Measurements from ENCODE around the gene ZNF221.

The ZNF221 gene

DNA sequence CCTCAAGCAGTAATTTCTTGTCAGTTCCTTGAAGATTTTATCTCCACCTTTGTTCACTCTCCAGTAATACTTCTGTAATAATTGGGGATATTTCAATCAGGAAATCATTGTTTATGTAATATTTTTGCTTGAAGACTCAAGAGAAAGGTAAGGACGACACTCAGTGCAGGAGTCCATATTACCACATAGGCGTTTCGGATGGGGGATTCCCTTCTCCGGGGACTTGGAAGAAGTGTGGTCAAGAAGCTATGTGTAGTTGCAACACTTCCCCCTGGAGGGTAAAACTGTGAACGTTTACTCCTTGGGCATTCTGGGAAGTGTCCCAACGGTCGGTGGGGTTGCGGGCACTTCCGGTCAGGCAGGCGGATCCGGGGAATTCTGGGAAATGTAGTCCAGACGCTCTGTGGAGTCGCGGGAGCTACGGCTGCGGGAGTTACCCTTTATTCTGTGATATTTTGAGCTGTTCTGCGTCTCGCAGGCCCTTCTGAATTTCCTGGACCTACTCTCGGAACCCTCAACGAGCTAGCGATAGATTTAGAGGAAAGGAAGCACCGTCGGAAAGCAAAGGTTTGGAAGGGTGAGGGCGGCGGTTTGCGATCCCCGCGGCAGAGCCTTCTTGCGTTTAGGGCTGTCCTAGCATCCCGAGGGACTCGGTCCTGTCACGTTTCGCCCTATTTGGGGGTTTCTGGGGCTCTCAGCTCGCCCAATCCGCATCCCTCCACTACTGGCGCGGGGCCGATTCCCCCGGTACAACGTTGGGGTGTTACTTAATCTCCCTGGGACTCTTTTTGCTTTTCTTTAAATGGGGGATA lies at the start of gene ZNF221:
Gene ZNF221, plus strand, starts transcription at position 395 of the 812 bp plus-strand sequence. CDS start 11,499 bp downstream, outside the sequence.
- Histone ChIP-seq H3K9ac (no peak within 1 kb of the TSS), H3K9me3 (ENCODE audit: control insufficient read depth, low read length) (no peaks in the 10 kb centered on the region)

DNA sequence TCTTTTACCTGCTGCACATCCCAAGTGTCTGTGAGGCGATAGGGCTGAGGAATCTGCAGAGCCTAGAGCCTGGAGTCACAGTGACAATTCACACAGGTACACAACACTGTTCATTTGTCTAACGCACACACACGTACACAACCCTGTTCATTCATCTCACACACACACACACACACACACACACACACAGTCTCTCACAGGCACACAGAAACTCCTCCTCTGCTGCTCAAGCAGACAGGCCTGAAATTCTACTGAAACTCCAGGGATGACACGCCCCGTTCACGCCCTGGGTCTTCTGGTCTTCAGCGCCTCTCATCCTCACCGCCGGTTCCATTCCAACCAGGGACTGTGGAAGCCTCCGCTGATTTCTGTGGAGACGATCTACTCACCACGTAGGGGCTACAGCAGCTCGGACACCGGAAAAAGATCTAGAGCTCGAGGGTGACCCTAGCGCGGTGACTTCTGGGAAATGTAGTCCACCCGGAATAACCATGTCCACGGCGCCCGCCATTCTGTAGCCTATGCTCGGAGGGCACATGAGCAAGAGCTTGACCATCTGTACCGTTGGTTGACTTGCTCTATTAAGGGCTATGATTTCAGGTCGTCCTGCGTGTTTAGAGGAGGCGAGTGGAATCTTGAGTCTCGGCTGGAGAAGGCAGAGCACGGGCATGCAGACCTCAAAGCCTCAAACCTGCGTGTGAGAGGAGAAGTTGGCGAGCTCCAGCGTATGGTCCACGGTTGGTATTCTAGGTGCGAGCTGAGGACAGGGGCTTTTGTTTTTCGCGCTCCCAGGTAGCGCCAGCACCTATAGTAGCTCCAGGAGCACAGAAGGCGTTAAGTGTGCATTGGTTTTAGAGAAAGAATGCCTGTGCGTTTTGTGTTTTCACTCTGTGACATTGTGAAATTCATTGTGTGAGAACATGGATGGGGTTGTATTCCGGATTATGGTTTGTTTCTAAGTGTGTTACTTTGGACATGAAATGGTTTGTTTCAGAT lies 49.3 kb upstream of the ZNF221 start:
- no peak overlapping the region for H3K9ac ChIP-seq
- H3K4me2 ChIP-seq (ENCODE audit: low read length): peak overlapping the region; percentile 94
- H3K9me3 ChIP-seq (ENCODE audit: control insufficient read depth, low read length): peaks cover 10% of the 10 kb centered on the region
- H2AFZ ChIP-seq: no peak overlapping the region
- no peak overlapping the region for H3K27ac ChIP-seq
- no peaks in the 10 kb centered on the region for H3K4me1 ChIP-seq
- no peaks in the 10 kb centered on the region for H3K36me3 ChIP-seq (ENCODE audit: control insufficient read depth, insufficient read depth, low read length)
- H3K27me3 ChIP-seq (ENCODE audit: control insufficient read depth, insufficient read depth, low read length): no peaks in the 10 kb centered on the region
- H3K79me2 ChIP-seq: no peaks in the 10 kb centered on the region
- peak overlapping the region; percentile 86 for H3K4me3 ChIP-seq (ENCODE audit: low read depth, low read length)
- TF ChIP-seq, protein P1, sequence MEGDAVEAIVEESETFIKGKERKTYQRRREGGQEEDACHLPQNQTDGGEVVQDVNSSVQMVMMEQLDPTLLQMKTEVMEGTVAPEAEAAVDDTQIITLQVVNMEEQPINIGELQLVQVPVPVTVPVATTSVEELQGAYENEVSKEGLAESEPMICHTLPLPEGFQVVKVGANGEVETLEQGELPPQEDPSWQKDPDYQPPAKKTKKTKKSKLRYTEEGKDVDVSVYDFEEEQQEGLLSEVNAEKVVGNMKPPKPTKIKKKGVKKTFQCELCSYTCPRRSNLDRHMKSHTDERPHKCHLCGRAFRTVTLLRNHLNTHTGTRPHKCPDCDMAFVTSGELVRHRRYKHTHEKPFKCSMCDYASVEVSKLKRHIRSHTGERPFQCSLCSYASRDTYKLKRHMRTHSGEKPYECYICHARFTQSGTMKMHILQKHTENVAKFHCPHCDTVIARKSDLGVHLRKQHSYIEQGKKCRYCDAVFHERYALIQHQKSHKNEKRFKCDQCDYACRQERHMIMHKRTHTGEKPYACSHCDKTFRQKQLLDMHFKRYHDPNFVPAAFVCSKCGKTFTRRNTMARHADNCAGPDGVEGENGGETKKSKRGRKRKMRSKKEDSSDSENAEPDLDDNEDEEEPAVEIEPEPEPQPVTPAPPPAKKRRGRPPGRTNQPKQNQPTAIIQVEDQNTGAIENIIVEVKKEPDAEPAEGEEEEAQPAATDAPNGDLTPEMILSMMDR (IDR thresholded peaks at IDR 0.05): no peak

More for the DNA sequence above, at the start of gene ZNF221:
- Histone ChIP-seq H3K4me1 (no peaks in the 10 kb centered on the region), H3K4me3 (ENCODE audit: low read depth, low read length) (peak within 1 kb of the TSS; percentile 100), H3K27me3 (ENCODE audit: control insufficient read depth, insufficient read depth, low read length) (no peaks in the 10 kb centered on the region), H3K79me2 (no peaks in the 10 kb centered on the region), H3K36me3 (ENCODE audit: control insufficient read depth, insufficient read depth, low read length) (no peaks in the 10 kb centered on the region), H3K27ac (peak within 1 kb of the TSS; percentile 2), H3K4me2 (ENCODE audit: low read length) (peak within 1 kb of the TSS; percentile 85), H2AFZ (peak within 1 kb of the TSS; percentile 88)
- TF ChIP-seq, protein P1 (IDR thresholded peaks at IDR 0.05): peak; percentile 52

DNA sequence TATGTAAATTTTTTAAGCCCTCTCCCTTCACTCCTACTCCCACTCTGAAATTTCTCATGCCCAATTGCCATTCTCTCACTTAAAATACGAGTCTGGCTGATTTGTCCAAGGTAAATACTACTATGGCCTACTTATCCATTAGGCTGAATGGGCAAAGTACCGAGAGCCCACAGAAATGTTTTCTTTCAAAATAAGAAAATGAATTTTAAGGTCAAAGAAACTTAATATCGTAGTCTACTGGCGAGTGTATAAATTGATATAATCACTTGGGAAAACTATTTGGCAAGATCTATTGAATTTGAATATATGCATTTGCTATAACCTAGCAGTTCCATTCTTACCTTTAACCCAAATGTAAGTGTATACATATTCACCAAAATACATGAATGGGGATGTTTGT lies 48.6 kb upstream of the ZNF221 start:
- no peak overlapping the region for H3K9ac ChIP-seq
- TF ChIP-seq, protein P1 (IDR thresholded peaks at IDR 0.05): no peak
- peaks cover 10% of the 10 kb centered on the region for H3K9me3 ChIP-seq (ENCODE audit: control insufficient read depth, low read length)
- peak overlapping the region; percentile 86 for H3K4me3 ChIP-seq (ENCODE audit: low read depth, low read length)
- H3K79me2 ChIP-seq: no peaks in the 10 kb centered on the region
- no peaks in the 10 kb centered on the region for H3K4me1 ChIP-seq
- no peaks in the 10 kb centered on the region for H3K36me3 ChIP-seq (ENCODE audit: control insufficient read depth, insufficient read depth, low read length)
- H3K4me2 ChIP-seq (ENCODE audit: low read length): peak overlapping the region; percentile 94
- no peak overlapping the region for H3K27ac ChIP-seq
- no peak overlapping the region for H2AFZ ChIP-seq
- no peaks in the 10 kb centered on the region for H3K27me3 ChIP-seq (ENCODE audit: control insufficient read depth, insufficient read depth, low read length)

DNA sequence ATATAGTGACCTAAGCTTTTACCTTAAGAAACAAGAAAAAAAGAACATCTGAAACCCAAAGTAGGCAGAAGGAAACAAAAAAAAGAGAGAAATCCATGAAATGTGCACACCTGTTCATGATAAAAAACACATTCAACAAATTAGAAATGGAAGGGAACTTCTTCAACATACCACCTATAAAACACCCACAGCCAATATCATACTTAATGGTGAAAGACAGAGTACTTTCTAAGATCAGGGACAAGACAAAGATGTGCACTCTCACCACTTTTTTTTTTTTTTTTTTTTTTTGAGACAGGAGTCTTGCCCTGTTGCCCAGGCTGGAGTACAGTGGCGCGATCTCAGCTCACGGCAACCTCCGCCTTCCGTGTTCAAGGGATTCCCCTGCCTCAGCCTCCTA lies 45.1 kb upstream of the ZNF221 start:
- Histone ChIP-seq H3K4me2 (ENCODE audit: low read length) (no peak overlapping the region), H3K36me3 (ENCODE audit: control insufficient read depth, insufficient read depth, low read length) (no peaks in the 10 kb centered on the region), H3K79me2 (no peaks in the 10 kb centered on the region), H3K4me1 (no peaks in the 10 kb centered on the region), H3K27ac (no peak overlapping the region), H3K9ac (no peak overlapping the region), H3K4me3 (ENCODE audit: low read depth, low read length) (no peak overlapping the region), H3K9me3 (ENCODE audit: control insufficient read depth, low read length) (peaks cover 14% of the 10 kb centered on the region), H3K27me3 (ENCODE audit: control insufficient read depth, insufficient read depth, low read length) (no peaks in the 10 kb centered on the region), H2AFZ (no peak overlapping the region)
- TF ChIP-seq, protein P1 (IDR thresholded peaks at IDR 0.05): no peak
